NCI-H82 treated with DMSO at 0.1 percent for 48 hours (cell line): Measurements from ENCODE around the gene CPXM1.
"Not testable (repeated sequence)": the region's sequence is repeated elsewhere in the genome, so short reads cannot be mapped to it uniquely, and the experiment has no call there.

Source experiments
- DNase-seq: peaks from one replicate; lab custom pipeline; 2025; ENCODE audit not compliant: unreplicated experiment; lab: John Stamatoyannopoulos, UW

Gene CPXM1

DNA sequence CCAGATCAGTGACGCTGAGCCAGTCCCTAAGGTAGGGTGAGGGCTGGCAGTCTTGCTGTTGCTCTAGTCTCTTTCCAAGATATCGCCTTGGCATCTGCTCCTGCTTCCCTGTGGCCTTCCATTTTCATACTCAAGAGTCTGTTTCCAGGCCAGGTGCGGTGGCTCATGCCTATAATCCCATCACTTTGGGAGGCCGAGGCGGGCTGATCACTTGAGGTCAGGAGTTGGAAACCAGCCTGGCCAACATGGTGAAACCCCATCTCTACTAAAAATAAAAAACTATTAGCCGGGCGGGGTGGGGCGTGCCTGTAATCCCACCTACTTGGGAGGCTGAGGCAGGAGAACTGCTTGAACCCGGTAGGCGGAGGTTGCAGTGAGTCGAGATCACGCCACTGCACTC is 30.3 kb downstream of the CPXM1 start:
- DNase-seq = not testable (repeated sequence)

GRCh38 chr20:2768632-2769015 is 31.8 kb downstream of the CPXM1 start:
- no peak for DNase-seq

DNA sequence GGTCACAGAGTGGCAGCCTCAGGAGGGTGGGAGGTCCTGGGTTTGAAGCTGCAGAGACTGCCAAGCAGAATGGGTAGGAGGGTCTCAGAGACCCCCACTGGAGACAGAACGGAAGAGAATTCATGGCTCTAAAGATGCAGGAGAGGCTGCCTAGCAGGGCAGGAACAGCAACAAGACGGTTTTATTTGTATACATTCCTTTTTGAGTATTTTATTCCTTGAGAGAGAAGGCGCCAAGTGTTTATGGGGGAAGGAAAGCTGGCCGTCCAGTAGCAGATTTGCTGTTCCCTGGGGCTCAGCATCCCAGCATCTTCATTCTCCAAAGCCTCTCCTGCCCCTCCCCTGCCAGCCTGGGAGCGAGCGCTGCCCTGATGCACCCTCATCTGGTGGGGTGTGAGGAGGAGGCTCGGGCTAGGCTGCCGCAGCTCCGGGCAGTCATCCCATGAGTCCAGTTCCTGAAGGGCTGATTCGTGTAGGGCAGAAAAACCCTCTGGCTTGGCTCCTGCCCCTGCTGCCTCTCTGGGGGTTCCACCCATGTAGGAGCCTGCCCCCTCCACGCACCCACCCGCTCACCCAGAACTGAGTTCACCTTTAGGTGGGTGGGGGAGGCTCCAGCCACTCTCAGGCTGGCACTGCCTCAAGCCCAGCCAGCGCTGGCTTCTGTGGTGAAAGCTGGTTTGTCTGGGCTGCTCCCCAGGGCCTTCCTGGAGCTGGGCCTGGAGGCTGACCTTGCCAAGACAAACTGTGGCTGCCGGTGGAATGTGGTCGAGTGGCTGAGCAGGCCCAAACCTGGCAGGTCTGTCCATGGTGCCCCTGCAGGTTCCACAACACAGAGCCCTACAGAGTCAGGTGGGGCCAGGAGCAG is 32.4 kb downstream of the CPXM1 start:
- no peak for DNase-seq

GRCh38 chr20:2763186-2763585 is 37.2 kb downstream of the CPXM1 start:
- DNase-seq = no peak

DNA sequence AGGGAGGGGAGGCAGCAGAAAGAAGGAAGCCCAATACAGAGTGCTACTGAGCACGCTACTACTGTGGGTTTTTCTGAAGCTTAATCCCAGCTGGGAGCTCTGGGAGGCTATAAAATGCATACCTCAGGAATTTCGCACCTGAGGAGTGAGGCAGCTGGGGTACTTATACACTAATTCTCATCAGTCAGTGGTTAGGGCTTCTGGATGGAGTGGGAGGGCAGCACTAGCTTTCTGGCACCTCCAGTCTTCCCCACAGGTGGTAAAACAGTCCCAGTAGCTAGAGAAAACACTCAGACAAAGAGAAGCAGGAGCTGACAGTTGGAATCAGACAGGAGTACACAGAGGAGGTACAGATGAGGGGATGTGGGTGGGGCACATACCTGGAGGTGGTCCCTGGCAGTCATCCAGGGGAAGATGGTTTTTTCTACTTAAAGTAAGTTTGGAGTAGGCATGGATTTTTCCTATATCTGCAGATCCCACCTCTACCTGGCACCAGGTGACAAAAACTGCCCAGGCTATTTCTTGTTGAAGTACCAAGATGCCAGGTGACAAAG is 37.8 kb downstream of the CPXM1 start:
- DNase-seq = no peak

- DNase-seq = no peak
Measured at GRCh38 chr20:2761885-2762284, 38.5 kb downstream of the CPXM1 start.

- no peak for DNase-seq
Measured at GRCh38 chr20:2760952-2761305, 39.5 kb downstream of the CPXM1 start.

DNA sequence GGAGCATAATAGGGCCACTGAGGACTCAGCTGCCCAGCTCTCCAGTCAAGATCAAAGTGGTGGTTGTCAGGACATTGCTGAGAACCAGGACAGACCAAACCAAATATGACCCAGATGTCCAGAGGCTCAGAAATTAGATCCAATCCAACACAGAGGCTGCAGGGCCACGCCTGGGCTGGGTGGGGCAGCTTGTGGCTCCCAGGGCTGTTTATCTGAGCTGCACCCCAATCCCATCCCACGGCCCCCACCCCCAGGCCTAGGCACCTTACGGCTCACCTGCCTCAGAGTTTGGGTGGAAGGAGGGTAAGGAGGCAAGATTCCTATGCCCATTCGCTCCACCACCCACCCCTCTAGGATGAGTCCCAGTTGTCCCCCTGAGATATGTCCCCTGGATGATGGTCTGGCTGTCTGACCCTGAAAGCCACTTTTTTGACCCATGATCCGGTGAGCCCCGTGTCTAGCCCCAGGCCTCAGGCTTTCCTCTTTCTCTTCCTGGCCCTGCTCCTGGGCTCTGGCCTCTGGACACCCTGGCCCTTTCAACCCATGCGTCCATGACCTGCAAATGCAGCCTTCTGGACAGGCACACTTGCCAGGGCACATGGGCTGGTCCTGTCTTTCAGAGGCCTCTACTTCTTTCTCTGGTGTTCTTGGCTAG is 40.0 kb downstream of the CPXM1 start:
- no peak for DNase-seq

DNA sequence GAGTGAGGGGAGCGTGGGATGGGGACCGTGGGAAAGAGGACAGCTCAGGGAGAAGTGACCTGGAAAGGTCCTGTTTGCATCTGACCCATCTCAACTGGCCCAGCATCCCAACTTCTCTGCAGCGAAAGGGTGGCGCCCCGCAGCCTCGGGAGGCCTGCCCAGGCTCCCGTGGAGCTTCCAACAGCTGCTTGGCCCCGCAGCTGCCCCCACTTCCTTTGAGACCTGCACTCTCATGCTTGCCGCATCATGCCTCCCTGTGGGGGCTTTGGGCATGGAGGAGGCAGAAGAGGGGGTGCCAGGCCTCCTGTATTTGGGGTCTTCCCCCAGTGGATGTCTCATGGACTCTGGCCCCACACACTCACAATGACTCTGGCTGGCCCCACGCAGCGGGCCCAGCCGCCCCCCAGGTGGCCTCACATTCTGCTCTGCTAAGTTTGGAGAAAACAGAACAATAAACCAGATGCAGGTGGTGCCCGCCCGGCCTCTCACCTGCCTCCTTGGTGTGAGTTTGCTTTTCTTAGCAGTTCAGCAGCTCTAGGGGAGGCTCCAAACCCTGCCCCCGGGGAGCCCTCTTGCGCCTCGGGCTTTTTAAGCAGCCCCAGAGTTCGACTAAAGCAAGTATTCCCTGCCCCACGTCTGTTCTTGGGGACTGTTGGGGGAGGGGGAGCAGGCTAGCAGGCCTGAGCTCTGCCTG is 40.7 kb downstream of the CPXM1 start:
- DNase-seq = no peak

DNA sequence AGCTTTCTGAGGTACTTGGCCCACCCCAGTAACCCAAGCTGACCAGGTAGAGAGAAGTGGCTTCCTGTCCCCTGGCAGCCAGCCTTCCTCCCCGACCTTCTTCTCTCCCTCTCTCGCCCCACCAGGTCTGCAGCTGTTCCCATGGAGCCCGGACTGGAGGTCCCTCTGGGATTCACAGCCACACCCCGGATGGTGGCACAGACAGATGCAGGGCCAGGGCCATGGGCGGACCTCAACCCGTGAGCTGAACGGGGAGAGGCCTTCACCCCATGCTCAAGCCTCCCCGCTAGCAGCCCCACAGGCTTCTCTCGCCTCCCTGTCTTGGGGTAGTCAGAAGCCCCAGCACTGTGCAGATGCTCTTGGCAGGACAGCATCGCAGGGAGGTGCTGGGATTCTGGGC is 41.3 kb downstream of the CPXM1 start:
- DNase-seq = no peak

GRCh38 chr20:2757969-2758368 is 42.5 kb downstream of the CPXM1 start:
- no peak for DNase-seq

GRCh38 chr20:2757001-2757400 is 43.4 kb downstream of the CPXM1 start:
- no peak for DNase-seq

DNA sequence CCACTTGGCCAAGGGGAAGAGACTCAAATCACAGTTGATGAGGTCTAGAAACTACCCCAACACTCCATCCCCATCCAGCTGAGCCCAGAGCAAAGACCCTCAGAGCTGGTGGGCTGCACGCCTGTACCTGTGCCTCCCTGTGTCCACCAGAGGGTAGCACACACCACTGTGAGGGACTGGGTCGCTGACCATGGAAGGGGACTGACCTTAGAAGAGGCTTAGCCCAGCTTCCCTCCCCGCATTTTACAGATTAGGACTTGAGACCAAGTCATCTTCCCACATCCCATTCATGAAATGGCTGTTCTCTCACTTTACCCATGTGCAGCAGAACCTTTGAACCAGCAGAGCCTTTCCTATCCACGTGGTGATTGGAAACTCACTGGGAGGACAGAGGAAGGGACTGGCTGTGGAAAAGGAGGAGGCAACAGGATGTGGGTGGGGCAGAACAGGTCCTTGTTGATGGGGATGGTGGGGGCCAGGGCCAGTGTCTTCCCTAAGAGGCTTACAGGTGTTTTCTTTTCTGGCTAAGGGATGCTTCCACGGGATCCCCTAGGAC is 44.3 kb downstream of the CPXM1 start:
- DNase-seq = peak; percentile 28

GRCh38 chr20:2755451-2756055 is 44.9 kb downstream of the CPXM1 start:
- no peak for DNase-seq

DNA sequence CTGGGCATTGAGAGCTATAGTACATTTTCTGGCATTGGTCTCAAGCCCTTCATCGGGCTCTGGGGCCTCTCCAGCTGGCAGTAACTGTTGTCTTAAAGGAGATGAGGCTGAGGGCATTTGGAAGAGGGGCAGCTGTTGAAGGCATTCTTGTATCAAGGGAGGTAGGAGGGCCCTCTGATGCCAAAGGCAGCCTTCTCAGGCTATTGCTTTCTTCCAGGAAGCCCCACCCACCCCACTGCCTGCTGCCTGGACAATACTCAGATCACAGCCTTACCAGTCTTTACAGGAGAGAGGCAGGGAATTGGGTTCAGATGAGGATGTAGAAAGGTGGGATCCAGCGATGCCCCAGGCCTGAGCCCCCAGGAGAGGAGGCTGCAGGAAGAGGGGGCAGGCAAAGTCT is 46.0 kb downstream of the CPXM1 start:
- DNase-seq = no peak

DNA sequence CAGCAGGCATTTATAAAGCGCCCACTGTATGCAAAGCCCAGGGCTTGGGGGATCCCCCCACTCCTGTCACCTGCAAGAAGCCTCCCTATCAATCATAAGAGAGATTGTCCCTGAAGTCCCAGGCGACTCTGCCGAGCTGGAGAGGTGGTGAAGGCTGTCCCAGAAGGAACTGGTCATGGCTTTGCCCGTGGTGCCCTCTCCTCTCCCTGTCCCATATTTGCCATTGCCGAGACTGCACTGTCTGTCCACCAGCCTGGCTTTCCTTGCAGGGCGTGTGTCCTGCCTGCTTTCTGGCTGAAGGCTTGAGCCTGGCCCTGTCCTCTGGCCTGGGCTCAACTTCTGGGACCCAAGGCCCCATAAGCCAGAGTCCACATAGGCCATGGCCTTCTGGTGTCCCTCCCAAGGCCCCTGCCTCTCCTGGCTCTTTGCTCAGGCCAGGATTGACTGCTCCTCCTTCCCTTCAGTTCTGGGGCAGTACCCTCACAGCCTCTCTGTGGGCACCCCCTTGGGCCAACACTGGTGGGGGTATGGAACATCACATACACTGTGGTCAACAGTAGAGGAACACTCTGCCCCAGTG is 46.9 kb downstream of the CPXM1 start:
- no peak for DNase-seq

DNA sequence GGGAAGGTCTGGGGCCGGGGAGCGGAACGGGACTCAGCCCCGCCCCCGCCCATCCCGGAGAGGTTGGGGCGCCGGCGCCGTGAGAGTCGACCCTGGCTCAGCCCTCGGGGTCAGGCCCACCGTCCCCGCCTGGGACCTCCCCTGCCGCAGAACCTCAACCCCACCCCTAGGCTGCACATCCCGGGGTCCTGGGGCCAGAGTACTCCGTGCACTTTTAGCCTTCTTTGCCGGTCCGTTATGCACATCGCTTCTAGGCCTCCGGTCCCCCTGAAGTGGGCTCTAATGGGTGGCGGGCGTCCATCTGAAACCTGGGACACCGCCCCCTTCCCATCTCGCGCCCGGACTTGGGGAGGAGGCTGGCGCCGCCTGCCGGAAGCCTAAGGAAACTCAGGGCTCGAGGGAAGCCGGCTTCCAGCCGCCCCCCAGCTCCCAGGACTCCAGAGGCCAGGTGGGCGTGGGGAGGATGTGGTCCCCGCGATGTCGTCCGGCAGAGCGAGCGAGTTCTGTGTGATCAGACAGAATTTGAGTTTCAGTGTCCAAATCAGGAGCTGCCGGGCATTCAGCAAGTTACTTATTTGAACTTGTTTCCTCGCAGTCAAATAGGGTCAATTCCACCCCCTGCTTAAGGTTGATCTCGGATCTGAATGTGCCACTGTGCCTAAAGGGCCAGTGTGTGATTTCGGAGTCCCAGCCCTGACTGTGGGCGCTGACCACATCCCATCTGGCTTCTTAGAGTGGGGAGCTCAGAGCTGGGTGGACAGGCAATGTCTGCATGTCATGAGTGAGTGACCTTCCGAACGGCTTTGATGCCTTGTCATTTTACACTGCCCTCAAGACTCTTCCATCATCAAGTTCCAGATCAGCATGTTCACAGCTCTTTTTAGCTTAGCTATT is 47.6 kb downstream of the CPXM1 start:
- DNase-seq = no peak

- no peak for DNase-seq
Measured at GRCh38 chr20:2751878-2752566, 48.4 kb downstream of the CPXM1 start.

GRCh38 chr20:2751347-2751877 is 49.0 kb downstream of the CPXM1 start:
- DNase-seq = no peak
